Muscle of leg (tissue), 11 donors: ENCODE data around the gene BAIAP2L1. TPM values are rescaled to one million over a fixed set of nuclear protein-coding genes. Genes with fewer than 3 reads are reported as not detected.

Experiments
- DNase-seq: peaks from one replicate; pipeline ENCODE4 v3.0.0; 2013
- H3K27ac ChIP-seq: one replicate; pipeline ENCODE4 v1.5.1; 2013; ENCODE audit warnings: mild to moderate bottlenecking, low read length, control low read depth
- H3K27me3 ChIP-seq: one replicate; pipeline ENCODE4 v1.6.1; 2013; ENCODE audit warnings: low read length; ENCODE audit not compliant: control insufficient read depth, insufficient read depth
- H3K36me3 ChIP-seq: one replicate; pipeline ENCODE4 v1.6.1; 2013; ENCODE audit warnings: low read length; ENCODE audit not compliant: control insufficient read depth, insufficient read depth
- H3K4me1 ChIP-seq: one replicate; pipeline ENCODE4 v1.6.1; 2013; ENCODE audit warnings: low read length; ENCODE audit not compliant: control insufficient read depth, insufficient read depth
- H3K4me3 ChIP-seq: one replicate; pipeline ENCODE4 v1.5.1; 2013; ENCODE audit warnings: low read length, control low read depth
- H3K9me3 ChIP-seq: replicated peaks from 2 replicates; pipeline ENCODE4 v1.6.1; 2013; ENCODE audit warnings: low read depth, low read length; ENCODE audit not compliant: control insufficient read depth
- WGBS: methylation state at CpG from one replicate; pipeline ENCODE4 v1.1.5; 2013; ENCODE audit warnings: missing lambda C conversion rate; ENCODE audit not compliant: insufficient coverage; 5-methylcytosine and 5-hydroxymethylcytosine counted together
- polyA plus RNA-seq, 8 donors: library from polyadenylated mRNA; unstranded; fragments of 120-200 nt; gene quantifications; one replicate each; pipeline versions ENCODE4 v1.2.1 to v1.2.3, GENCODE V29; 2013; ENCODE audit warnings: inconsistent platforms in 1 of 8, low replicate concordance in 1 of 8; ENCODE audit not compliant: insufficient read length in 8 of 8, insufficient read depth in 1 of 8
- total RNA-seq: library from RNA; stranded (reverse); fragments of 120-200 nt; gene quantifications from one replicate; pipeline ENCODE4 v1.2.4, GENCODE V29; 2013

Gene BAIAP2L1
- total and polyA plus RNA-seq, 9 donors: 2.9 to 12.2 (median 6.8) TPM

- no peak overlapping the region for H3K4me3 ChIP-seq
- peak; percentile 4 for DNase-seq
- H3K36me3 ChIP-seq: peaks cover 44% of the 10 kb centered on the region
- WGBS: 72% methylated on average over 14 of the region's 21 CpGs
- H3K4me1 ChIP-seq: peaks cover 68% of the 10 kb centered on the region
- no peaks in the 10 kb centered on the region for H3K9me3 ChIP-seq
- H3K27me3 ChIP-seq: no peaks in the 10 kb centered on the region
- H3K27ac ChIP-seq: no peak overlapping the region
Observed at GRCh38 chr7:98286701-98287485, 114.0 kb downstream of the BAIAP2L1 start.

- Histone ChIP-seq H3K36me3 (peaks cover 38% of the 10 kb centered on the region), H3K9me3 (no peaks in the 10 kb centered on the region), H3K27ac (peak overlapping the region; percentile 35), H3K4me1 (peaks cover 68% of the 10 kb centered on the region), H3K27me3 (no peaks in the 10 kb centered on the region), H3K4me3 (no peak overlapping the region)
- DNase-seq: peak; percentile 48
- 66% methylated on average over 3 of the region's 14 CpGs for WGBS
Observed at GRCh38 chr7:98286093-98286539, 114.8 kb downstream of the BAIAP2L1 start.

- WGBS: 74% methylated on average over 14 of the region's 21 CpGs
- DNase-seq: no peak
- Histone ChIP-seq H3K27ac (peak overlapping the region; percentile 67), H3K27me3 (no peaks in the 10 kb centered on the region), H3K9me3 (no peaks in the 10 kb centered on the region), H3K4me1 (peaks cover 74% of the 10 kb centered on the region), H3K4me3 (peak overlapping the region; percentile 32), H3K36me3 (peaks cover 38% of the 10 kb centered on the region)
Observed at GRCh38 chr7:98285157-98286092, 115.5 kb downstream of the BAIAP2L1 start.

GRCh38 chr7:98284335-98285036 lies 116.4 kb downstream of the BAIAP2L1 start:
- WGBS: 23% methylated on average over 11 of the region's 20 CpGs
- H3K9me3 ChIP-seq: no peaks in the 10 kb centered on the region
- no peaks in the 10 kb centered on the region for H3K27me3 ChIP-seq
- DNase-seq: peak; percentile 80
- H3K4me1 ChIP-seq: peaks cover 71% of the 10 kb centered on the region
- H3K4me3 ChIP-seq: peak overlapping the region; percentile 32
- peak overlapping the region; percentile 67 for H3K27ac ChIP-seq
- peaks cover 38% of the 10 kb centered on the region for H3K36me3 ChIP-seq

DNA sequence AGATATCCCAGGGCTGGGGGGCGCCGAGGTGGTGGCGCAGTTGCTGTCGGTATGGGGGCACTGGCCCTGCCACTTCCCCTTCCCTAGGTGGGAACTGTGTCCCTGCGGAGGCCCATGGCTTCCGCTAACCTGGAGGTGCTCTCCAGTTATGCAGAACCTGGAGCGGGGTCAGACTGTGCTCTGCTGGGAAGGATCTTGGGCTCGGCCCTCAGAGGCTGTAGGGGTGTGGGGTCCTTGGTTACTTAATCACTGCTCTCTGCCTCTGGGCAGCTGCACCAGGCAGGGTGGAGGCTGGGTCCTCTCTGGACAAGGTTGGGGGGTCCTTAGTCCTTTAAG lies 117.0 kb downstream of the BAIAP2L1 start:
- peak overlapping the region; percentile 67 for H3K27ac ChIP-seq
- DNase-seq: no peak
- peaks cover 68% of the 10 kb centered on the region for H3K4me1 ChIP-seq
- H3K4me3 ChIP-seq: peak overlapping the region; percentile 32
- H3K9me3 ChIP-seq: no peaks in the 10 kb centered on the region
- WGBS: 57% methylated on average over 4 of the region's 8 CpGs
- H3K36me3 ChIP-seq: peaks cover 38% of the 10 kb centered on the region
- no peaks in the 10 kb centered on the region for H3K27me3 ChIP-seq

- DNase-seq: peak; percentile 67
- WGBS: 51% methylated on average over 8 of the region's 19 CpGs
- peaks cover 68% of the 10 kb centered on the region for H3K4me1 ChIP-seq
Observed at GRCh38 chr7:98283127-98283886, 117.6 kb downstream of the BAIAP2L1 start.

DNA sequence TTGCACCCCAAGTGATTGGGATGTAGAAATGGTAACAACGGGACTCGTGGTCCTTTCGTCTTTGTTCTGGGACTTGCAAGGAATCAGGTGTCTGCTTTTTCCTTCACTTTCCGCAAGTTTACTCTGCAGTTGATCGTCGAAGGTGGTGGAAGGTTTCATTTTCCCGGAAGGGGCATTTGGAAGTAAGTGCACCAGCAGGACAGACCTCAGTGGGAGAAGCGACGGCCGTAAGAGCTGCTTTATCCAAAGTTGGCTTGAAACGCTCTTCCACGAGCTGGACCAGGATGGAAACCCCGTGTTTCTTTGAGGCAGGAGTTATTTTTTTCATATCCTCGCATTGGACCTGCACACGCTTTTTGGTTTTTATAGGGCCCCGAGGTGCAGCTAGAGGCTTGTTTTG lies 118.2 kb downstream of the BAIAP2L1 start:
- no peaks in the 10 kb centered on the region for H3K9me3 ChIP-seq
- H3K36me3 ChIP-seq: peaks cover 28% of the 10 kb centered on the region
- peaks cover 62% of the 10 kb centered on the region for H3K4me1 ChIP-seq
- H3K27me3 ChIP-seq: no peaks in the 10 kb centered on the region
- H3K4me3 ChIP-seq: peak overlapping the region; percentile 84
- no peak for DNase-seq
- WGBS: 17% methylated on average over 10 of the region's 16 CpGs
- H3K27ac ChIP-seq: peak overlapping the region; percentile 45

More at GRCh38 chr7:98283127-98283886, 117.6 kb downstream of the BAIAP2L1 start:
- Histone ChIP-seq H3K4me3 (peak overlapping the region; percentile 84), H3K27ac (peak overlapping the region; percentile 67), H3K27me3 (no peaks in the 10 kb centered on the region), H3K9me3 (no peaks in the 10 kb centered on the region), H3K36me3 (peaks cover 34% of the 10 kb centered on the region)

- WGBS: under 1% methylated on average over 50 of the region's 77 CpGs
- H3K27ac ChIP-seq: peak overlapping the region; percentile 45
- no peak for DNase-seq
- H3K27me3 ChIP-seq: no peaks in the 10 kb centered on the region
- H3K4me3 ChIP-seq: peak overlapping the region; percentile 84
- no peaks in the 10 kb centered on the region for H3K9me3 ChIP-seq
- peaks cover 22% of the 10 kb centered on the region for H3K36me3 ChIP-seq
- H3K4me1 ChIP-seq: peaks cover 55% of the 10 kb centered on the region
Observed at GRCh38 chr7:98281757-98282606, 118.9 kb downstream of the BAIAP2L1 start.
